HEK293 (cell line): ENCODE data around the gene GLTP.

Experiments used
- CTCF ChIP-seq: fragments of 450-650 bp; formaldehyde crosslinking; IDR thresholded peaks from 2 replicates; pipeline ENCODE4 v1.5.1; 2016; ENCODE audit warnings: missing biosample characterization, missing genetic modification characterization
- ZNF398 ChIP-seq: fragments of 450-650 bp; formaldehyde crosslinking; IDR thresholded peaks from 2 replicates; pipeline ENCODE4 v1.5.1; 2017; ENCODE audit warnings: missing biosample characterization, missing genetic modification characterization
- ZNF629 ChIP-seq: fragments of 450-650 bp; formaldehyde crosslinking; IDR thresholded peaks from 2 replicates; pipeline ENCODE4 v1.5.1; 2017; ENCODE audit warnings: missing biosample characterization, missing genetic modification characterization

- no peak for TF ChIP-seq CTCF (tag by site-specific recombination)
- no peak for TF ChIP-seq ZNF398
- no peak for TF ChIP-seq ZNF629 (tag by site-specific recombination)
Measured at GRCh38 chr12:109802828-109803227, 77.5 kb downstream of the GLTP start.
